Fibroblast of mammary gland (primary cell): ENCODE results near the gene ARIH2.

Source experiments
- DNase-seq: peaks from one replicate; pipeline ENCODE4 v3.0.0-alpha.2; 2010; ENCODE audit warnings: low read depth
- H3K4me3 ChIP-seq: 2 replicates; pipeline ENCODE4 v1.5.1; 2011; ENCODE audit warnings: low read depth, mild to moderate bottlenecking, low read length, moderate library complexity; ENCODE audit not compliant: control insufficient read depth
- CTCF ChIP-seq: conservative IDR thresholded peaks from 2 replicates; pipeline ENCODE4 v1.5.1; 2011; ENCODE audit warnings: low read depth, low read length, inconsistent platforms; ENCODE audit not compliant: control insufficient read depth, insufficient read depth

ARIH2 gene

DNA sequence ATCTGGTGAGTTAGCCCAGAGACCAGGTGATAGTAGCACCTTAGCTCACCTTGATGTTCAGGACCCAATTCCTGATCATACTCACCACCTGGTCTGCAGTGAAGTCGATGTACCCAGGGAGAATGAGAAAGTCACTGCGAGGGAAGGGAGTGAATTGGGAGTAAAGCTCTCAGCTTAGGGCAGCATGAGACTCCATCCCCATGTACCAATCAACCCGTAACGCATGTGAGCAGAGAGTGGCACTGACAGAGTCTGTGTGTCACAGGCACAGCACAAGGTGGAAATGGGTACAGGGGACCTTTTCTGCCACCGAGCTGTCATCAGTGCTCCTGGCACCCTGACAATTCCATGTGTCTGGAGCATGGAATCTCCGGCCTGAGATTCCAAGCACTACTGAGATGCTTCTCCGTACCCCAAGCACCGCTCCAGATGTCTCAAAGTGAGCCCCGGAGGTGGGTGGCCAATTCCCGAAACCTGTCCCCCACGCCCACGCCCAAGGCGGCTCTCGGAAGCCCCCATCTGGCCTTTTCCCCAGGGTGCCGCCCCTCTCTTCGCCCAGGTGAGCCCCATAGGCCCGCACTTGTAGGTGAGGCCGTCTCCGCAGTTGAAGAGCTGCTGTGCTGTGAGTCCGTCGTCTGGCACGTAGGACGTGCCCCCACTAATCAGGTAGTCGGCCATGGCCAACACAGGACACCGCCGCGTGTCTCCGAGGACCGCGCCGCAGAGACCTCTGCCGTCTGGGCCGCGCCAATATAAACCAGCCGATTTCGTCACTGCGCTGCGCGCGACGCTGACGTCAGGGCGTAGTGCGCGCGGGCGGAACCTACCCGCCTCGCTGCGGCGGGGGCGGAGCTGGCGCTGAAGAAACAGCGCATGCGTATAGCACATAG is 110.3 kb downstream of the ARIH2 start, which contains the start of gene IMPDH2:
TSS of gene IMPDH2 (minus strand) at position 726 of the 890 bp plus-strand sequence. CDS start at position 678, 48 bp downstream.
- TF ChIP-seq CTCF, result no peak
- peak; percentile 88 for DNase-seq
- peak within 1 kb of the TSS; percentile 93 for H3K4me3 ChIP-seq

GRCh38 chr3:49029563-49029884 is 110.9 kb downstream of the ARIH2 start:
- H3K4me3 ChIP-seq, result peak overlapping the region; percentile 93
- TF ChIP-seq CTCF, result no peak
- DNase-seq, result no peak

DNA sequence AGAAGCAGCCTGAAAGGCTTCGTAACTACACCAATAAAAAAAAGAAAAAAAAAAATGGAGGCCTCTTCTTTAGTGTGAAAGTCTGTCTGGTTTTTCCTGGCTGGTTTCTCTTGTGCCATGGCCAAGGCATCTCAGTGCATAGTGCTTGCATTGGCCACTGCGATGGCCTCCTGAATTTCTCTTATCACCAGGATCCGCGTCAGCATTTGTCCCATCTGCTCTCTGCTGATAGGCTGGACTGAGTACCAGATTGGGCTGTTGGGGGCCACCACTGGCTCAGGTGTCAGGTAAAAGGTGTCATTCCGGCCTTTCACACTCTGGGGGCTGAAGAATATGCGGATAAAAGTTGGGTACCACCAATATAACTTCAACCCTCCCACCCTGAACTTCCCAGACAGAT is 111.7 kb downstream of the ARIH2 start:
- H3K4me3 ChIP-seq, result no peak overlapping the region
- no peak for TF ChIP-seq CTCF
- DNase-seq, result no peak

DNA sequence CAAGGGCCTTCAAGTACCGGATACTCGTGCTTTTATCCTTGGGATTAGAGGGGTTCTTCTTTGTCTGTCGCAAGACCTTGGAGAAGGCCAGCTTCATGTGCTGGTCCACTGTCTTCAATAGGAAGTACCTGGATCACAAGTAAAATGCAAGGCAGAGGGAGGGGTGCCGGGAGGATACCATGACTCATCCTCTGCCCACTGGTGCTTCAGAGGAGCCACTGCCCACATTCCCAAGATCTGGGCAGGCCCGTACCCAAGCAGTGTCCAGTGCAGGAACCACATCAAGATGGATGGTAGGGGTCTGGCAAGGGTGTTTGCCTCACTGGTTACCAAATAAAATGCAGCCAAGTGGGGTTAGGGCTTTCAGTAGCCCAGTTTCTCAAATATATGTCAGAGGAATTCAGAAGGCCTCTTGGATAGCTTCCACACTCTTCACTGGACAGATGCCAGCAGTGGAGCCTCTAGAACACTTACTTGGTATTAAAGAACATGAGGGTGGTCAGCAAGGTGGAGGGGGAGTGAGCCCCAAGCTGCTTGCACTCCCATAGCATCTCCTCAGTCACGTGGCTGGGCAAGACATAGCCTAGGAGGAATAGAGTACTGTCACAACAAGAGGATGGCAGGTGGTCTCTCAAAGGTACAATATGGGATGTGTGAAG is 114.1 kb downstream of the ARIH2 start:
- no peak for TF ChIP-seq CTCF
- no peak for DNase-seq
- no peak overlapping the region for H3K4me3 ChIP-seq

DNA sequence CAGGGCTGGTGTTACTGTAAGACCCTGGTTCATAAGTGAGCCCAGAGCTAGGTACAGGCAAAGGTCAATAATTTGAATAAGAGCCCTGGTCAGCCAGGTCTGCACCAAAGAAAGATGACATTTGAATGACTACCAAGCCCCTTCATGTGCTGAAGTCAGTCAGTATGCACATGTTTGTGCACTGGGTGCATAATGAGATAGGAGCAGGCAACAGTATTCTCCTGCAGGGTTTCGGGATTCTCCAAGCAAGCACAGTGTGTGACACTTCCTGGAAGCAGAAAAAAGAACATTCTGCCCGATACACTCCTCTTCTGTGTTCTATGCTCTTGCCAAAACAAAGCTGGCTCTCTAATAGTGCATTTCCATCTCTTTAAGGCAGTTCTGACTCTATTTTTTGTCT is 116.0 kb downstream of the ARIH2 start:
- no peak for TF ChIP-seq CTCF
- H3K4me3 ChIP-seq, result no peak overlapping the region
- DNase-seq, result no peak

GRCh38 chr3:49035281-49035680 is 116.6 kb downstream of the ARIH2 start:
- no peak overlapping the region for H3K4me3 ChIP-seq
- no peak for TF ChIP-seq CTCF
- DNase-seq, result no peak
